HG02938 (cell line): ENCODE measurements around the gene CMTM5.

Source experiments
- ATAC-seq: cut with Tn5 transposase; IDR thresholded peaks from one replicate; pipeline ENCODE4 v1.9.1; 2021; ENCODE audit warnings: mild to moderate bottlenecking, moderate library complexity; ENCODE audit not compliant: unreplicated experiment

The CMTM5 gene

GRCh38 chr14:23376482-23377197, at the start of gene CMTM5:
TSS of gene CMTM5 (plus strand) at chr14:23377046. CDS start at chr14:23377252, 206 bp downstream.
- no peak for ATAC-seq

GRCh38 chr14:23327947-23328744, 48.7 kb upstream of the CMTM5 start:
- ATAC-seq = no peak

GRCh38 chr14:23335623-23336022, 41.2 kb upstream of the CMTM5 start:
- no peak for ATAC-seq

- no peak for ATAC-seq
Measured at GRCh38 chr14:23339506-23340268, 37.2 kb upstream of the CMTM5 start.

GRCh38 chr14:23344481-23344880, 32.4 kb upstream of the CMTM5 start:
- ATAC-seq = no peak

- ATAC-seq = no peak
Measured at GRCh38 chr14:23345987-23346692, 30.7 kb upstream of the CMTM5 start.

- no peak for ATAC-seq
Measured at GRCh38 chr14:23346693-23347405, 30.0 kb upstream of the CMTM5 start.

GRCh38 chr14:23347406-23348296, 29.2 kb upstream of the CMTM5 start:
- ATAC-seq = no peak

GRCh38 chr14:23348297-23348655, 28.6 kb upstream of the CMTM5 start:
- ATAC-seq = no peak

GRCh38 chr14:23349156-23349845, 27.5 kb upstream of the CMTM5 start:
- ATAC-seq = no peak

GRCh38 chr14:23351681-23352505, 25.0 kb upstream of the CMTM5 start:
- no peak for ATAC-seq

- ATAC-seq = no peak
Measured at GRCh38 chr14:23352506-23353432, 24.1 kb upstream of the CMTM5 start, which contains the start of gene SLC22A17. TSS of gene SLC22A17 (minus strand) at chr14:23352887.

- no peak for ATAC-seq
Measured at GRCh38 chr14:23353433-23353780, 23.4 kb upstream of the CMTM5 start.

- ATAC-seq = no peak
Measured at GRCh38 chr14:23354990-23355389, 21.9 kb upstream of the CMTM5 start.

GRCh38 chr14:23355871-23356435, 20.9 kb upstream of the CMTM5 start:
- ATAC-seq = no peak

GRCh38 chr14:23356662-23357061, 20.2 kb upstream of the CMTM5 start:
- ATAC-seq = no peak
